ENCODE data around the gene ST6GALNAC1.
"Not testable (repeated sequence)": the region's sequence is repeated elsewhere in the genome, so short reads cannot be mapped to it uniquely, and the experiment has no call there.

DNA sequence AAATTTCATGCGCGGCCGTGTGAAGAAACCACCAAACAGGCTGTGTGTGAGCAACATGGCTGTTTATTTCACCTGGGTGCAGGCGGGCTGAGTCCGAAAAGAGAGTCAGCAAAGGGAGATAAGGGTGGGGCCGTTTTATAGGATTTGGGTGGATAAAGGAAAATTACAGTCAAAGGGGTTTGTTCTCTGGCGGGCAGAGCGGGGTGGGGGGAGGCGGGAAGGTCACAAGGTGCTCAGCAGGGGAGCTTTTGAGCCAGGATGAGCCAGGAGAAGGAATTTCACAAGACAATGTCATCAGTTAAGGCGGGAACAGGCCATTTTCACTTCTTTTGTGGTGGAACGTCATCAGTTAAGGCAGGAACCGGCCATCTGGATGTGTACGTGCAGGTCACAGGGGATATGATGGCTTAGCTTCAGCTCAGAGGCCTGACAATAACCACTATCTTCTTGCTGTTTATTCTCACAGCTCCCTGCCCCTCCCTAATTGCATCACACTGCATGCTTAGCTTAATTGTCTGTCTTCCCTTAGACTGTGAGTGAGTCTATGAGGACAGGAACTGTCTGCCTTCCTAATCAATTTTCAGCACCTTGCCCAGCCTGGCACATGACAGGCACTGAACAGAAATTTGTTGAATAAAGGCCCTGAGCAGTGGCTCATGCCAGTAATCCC lies 32.3 kb downstream of the ST6GALNAC1 start:
- TF ChIP-seq, protein P1, sequence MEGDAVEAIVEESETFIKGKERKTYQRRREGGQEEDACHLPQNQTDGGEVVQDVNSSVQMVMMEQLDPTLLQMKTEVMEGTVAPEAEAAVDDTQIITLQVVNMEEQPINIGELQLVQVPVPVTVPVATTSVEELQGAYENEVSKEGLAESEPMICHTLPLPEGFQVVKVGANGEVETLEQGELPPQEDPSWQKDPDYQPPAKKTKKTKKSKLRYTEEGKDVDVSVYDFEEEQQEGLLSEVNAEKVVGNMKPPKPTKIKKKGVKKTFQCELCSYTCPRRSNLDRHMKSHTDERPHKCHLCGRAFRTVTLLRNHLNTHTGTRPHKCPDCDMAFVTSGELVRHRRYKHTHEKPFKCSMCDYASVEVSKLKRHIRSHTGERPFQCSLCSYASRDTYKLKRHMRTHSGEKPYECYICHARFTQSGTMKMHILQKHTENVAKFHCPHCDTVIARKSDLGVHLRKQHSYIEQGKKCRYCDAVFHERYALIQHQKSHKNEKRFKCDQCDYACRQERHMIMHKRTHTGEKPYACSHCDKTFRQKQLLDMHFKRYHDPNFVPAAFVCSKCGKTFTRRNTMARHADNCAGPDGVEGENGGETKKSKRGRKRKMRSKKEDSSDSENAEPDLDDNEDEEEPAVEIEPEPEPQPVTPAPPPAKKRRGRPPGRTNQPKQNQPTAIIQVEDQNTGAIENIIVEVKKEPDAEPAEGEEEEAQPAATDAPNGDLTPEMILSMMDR (IDR thresholded peaks at IDR 0.05), result not testable (repeated sequence)
- not testable (repeated sequence) for TF ChIP-seq POLR2A (IDR thresholded peaks at IDR 0.05)

Data from thyroid gland (tissue), 4 donors.